Measurements from ENCODE around the gene C4orf50.
"Not testable (repeated sequence)": the region's sequence is repeated elsewhere in the genome, so short reads cannot be mapped to it uniquely, and the experiment has no call there.

The C4orf50 gene

DNA sequence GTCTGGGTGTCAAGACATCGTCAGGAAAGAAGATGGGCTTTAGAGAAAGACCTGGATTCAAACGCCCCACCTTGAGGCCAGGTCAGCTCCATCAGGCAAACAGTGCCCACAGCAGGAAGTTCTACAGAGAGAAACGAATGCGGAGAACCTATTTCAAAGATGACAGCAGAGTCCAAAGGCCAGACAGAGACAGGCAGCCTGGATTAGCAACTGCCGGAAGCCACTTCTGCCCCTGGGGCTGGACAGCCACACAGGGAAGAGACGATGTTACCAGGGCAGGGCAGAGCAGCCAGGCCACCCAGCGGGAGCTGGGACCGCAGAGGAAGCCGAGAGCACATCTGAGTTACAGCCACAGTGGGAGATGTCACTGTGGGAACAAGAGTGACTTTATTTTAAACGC lies 1.2 kb downstream of the C4orf50 start:
- ATAC-seq (ENCODE audit: low read depth): no peak
- H3K4me3 Mint-ChIP-seq: no peak overlapping the region
- no peak overlapping the region for H3K27ac Mint-ChIP-seq
- H3K27me3 Mint-ChIP-seq: peaks cover 5% of the 10 kb centered on the region
- H3K36me3 Mint-ChIP-seq: no peaks in the 10 kb centered on the region
- no peaks in the 10 kb centered on the region for H3K9me3 Mint-ChIP-seq
- DNase-seq (ENCODE audit: low spot score in 2 of 2): no peak
- no peaks in the 10 kb centered on the region for H3K4me1 Mint-ChIP-seq

DNA sequence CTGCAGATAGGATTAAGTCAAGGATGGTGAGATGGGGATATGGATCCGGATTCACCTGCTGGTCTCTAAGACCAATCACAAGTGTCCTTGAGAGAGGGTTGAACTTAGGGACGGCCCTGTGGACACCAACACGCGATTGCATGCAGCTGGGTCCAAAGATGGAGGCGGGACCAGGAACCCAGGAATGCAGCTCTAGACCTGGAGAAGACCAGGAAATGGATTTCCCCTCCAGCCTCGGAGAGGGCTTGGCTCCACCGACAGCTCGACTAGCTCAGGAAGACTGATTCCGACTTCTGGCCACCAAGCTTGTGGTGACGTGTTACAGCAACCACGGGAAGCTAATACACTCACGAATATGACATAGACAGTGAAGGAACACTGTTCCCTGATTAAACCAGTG lies 4.7 kb downstream of the C4orf50 start:
- H3K4me1 Mint-ChIP-seq: no peaks in the 10 kb centered on the region
- DNase-seq (ENCODE audit: low spot score in 2 of 2) (no peak), ATAC-seq (ENCODE audit: low read depth) (no peak)
- no peak overlapping the region for H3K4me3 Mint-ChIP-seq
- no peak overlapping the region for H3K27ac Mint-ChIP-seq
- no peaks in the 10 kb centered on the region for H3K9me3 Mint-ChIP-seq
- H3K27me3 Mint-ChIP-seq: peaks cover 12% of the 10 kb centered on the region
- H3K36me3 Mint-ChIP-seq: no peaks in the 10 kb centered on the region

DNA sequence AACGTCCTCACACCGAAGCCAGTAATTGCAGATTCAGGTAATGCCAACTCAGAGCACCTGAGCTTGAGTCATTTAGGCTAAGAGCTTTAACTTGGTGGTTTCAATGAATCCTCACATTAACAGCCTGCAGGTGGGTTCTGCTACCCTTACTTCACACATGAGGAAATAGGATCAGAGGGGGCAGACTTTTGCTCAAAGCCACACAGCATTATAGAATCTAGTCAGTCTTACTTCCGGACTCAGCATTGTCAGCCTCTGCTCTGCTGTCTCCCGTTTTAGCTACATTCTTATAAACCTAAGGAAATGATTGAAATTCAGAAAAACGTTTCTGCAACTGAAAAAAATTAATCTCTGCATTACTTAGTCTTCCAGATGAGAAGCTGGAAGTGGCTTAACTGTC lies 6.0 kb downstream of the C4orf50 start:
- ATAC-seq (ENCODE audit: low read depth) (no peak), DNase-seq (ENCODE audit: low spot score in 2 of 2) (no peak)
- Mint-ChIP-seq H3K4me1 (no peaks in the 10 kb centered on the region), H3K27ac (no peak overlapping the region), H3K36me3 (no peaks in the 10 kb centered on the region), H3K4me3 (no peak overlapping the region), H3K27me3 (peaks cover 17% of the 10 kb centered on the region), H3K9me3 (peaks cover 2% of the 10 kb centered on the region)

DNA sequence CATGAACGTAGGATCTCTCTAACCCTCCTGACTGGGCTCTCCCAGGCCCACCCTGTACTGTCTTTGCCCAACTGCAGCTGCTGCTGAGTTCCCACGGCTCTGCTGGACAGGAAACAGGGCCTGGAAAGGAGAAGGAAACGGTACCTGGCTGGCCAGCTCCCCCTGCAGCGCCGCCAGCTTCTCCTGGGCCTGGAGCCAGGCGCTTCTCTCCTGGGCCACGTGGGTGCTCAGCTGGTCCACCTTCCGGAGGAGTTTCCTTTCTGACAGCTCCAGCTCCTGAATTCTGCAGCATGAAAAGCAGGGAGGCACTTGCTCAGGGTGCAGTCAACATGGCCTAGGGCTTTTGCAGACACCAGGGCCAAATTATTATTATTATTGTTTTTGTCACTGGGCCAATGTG lies 6.5 kb downstream of the C4orf50 start:
- DNase-seq (ENCODE audit: low spot score in 2 of 2) (no peak), ATAC-seq (ENCODE audit: low read depth) (no peak)
- H3K4me1 Mint-ChIP-seq: peaks cover 2% of the 10 kb centered on the region
- peaks cover 2% of the 10 kb centered on the region for H3K9me3 Mint-ChIP-seq
- H3K4me3 Mint-ChIP-seq: no peak overlapping the region
- H3K27ac Mint-ChIP-seq: no peak overlapping the region
- H3K36me3 Mint-ChIP-seq: no peaks in the 10 kb centered on the region
- peaks cover 21% of the 10 kb centered on the region for H3K27me3 Mint-ChIP-seq

DNA sequence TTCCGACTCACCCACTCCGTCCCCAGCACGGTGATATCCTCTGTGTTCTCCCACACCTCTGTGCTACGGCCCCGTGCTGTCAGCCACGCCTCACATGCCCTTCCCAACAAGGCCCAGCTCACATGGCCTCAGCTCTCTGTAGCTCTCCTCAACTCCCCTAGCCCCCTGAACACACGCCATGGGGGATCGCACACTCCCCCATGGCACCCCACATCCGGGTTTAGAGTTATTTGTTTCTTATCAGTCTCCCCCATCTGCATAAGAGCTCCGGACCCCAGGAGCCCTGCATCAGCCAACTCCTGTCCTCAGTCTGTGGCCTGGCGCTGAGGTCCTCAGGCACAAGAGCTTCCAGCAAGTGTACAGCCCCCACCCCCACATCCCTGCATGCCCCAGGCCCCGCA lies 7.0 kb downstream of the C4orf50 start:
- ATAC-seq (ENCODE audit: low read depth) (no peak), DNase-seq (ENCODE audit: low spot score in 2 of 2) (no peak)
- peaks cover 22% of the 10 kb centered on the region for H3K27me3 Mint-ChIP-seq
- H3K9me3 Mint-ChIP-seq: peaks cover 2% of the 10 kb centered on the region
- H3K4me1 Mint-ChIP-seq: peaks cover 2% of the 10 kb centered on the region
- no peak overlapping the region for H3K4me3 Mint-ChIP-seq
- no peaks in the 10 kb centered on the region for H3K36me3 Mint-ChIP-seq
- no peak overlapping the region for H3K27ac Mint-ChIP-seq

DNA sequence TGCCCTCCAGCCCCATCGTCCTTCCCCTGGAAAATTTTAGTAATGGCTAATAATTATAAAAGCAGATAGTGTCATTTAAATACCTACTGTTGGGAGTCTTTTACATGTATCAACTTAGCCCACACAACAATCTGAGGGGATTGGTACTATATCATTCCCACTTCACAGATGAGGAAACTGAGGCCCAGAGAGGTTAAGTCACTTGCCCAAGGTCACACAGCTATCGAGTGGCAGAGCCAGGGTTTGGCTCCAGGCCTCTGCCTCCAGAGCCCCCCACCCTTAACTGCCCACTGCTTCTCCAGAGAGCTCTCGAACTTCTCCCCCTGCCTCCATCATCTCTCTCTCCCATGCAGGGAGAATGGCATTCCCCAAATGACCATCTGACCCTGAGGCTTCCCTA lies 7.4 kb downstream of the C4orf50 start:
- Mint-ChIP-seq H3K27me3 (peaks cover 22% of the 10 kb centered on the region), H3K27ac (no peak overlapping the region), H3K4me3 (no peak overlapping the region), H3K4me1 (peaks cover 2% of the 10 kb centered on the region), H3K9me3 (peaks cover 2% of the 10 kb centered on the region), H3K36me3 (no peaks in the 10 kb centered on the region)
- ATAC-seq (ENCODE audit: low read depth) (no peak), DNase-seq (ENCODE audit: low spot score in 2 of 2) (no peak)

DNA sequence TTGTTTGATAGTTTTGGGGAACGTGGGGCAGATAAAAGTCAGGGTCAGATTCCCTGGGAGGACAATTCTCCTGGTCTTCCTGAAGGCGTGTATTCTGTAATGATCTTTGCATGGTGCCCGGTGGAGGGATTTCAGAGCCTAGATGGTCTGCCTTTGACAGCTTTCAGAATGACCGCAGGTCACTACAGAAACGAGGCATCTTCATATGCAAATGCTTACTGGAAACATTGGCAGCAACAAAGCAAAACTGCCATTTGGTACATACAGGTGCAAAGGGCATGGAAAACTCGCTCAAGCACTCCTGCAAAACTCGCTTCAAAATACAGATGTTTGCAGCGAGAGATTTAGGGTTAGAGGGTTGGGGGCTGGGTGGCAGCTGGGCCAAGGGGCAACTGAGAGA lies 8.8 kb downstream of the C4orf50 start:
- Mint-ChIP-seq H3K36me3 (no peaks in the 10 kb centered on the region), H3K27ac (no peak overlapping the region), H3K4me3 (no peak overlapping the region), H3K9me3 (peaks cover 2% of the 10 kb centered on the region), H3K27me3 (peaks cover 22% of the 10 kb centered on the region), H3K4me1 (peaks cover 2% of the 10 kb centered on the region)
- ATAC-seq (ENCODE audit: low read depth): no peak
- DNase-seq (ENCODE audit: low spot score in 2 of 2): no peak

DNA sequence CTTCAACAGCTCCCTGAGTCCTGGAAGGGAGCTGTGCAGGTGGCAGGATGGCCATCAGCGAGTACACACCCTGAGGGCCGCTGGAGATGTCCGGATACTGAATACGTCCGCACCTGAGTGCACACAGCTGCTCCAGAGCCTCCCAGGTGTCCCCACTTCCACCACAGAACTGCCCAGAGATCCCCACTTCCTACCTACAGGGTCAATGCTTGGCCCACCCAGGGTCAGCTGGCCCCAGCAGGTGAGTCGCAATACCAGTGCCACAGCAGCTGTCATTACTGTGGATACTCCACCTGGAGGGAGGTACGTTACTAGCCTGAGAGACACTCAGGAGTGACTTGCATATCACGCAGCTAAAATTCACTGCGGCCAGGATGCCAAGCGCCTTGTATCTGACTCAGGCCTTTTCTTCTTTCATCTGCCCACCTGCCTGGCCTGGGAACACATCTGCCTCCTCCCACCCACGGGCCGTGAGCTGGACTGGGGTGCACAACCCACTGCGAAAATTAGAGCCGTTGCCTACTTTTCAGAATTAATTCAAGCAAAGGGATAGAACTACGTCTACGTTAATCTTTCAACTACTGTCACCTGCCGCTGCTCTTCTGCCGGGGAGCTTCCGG lies 9.4 kb downstream of the C4orf50 start:
- Mint-ChIP-seq H3K36me3 (no peaks in the 10 kb centered on the region), H3K9me3 (peaks cover 2% of the 10 kb centered on the region), H3K27me3 (peaks cover 22% of the 10 kb centered on the region), H3K27ac (no peak overlapping the region), H3K4me1 (peaks cover 2% of the 10 kb centered on the region), H3K4me3 (no peak overlapping the region)
- ATAC-seq (ENCODE audit: low read depth) (no peak), DNase-seq (ENCODE audit: low spot score in 2 of 2) (no peak)

DNA sequence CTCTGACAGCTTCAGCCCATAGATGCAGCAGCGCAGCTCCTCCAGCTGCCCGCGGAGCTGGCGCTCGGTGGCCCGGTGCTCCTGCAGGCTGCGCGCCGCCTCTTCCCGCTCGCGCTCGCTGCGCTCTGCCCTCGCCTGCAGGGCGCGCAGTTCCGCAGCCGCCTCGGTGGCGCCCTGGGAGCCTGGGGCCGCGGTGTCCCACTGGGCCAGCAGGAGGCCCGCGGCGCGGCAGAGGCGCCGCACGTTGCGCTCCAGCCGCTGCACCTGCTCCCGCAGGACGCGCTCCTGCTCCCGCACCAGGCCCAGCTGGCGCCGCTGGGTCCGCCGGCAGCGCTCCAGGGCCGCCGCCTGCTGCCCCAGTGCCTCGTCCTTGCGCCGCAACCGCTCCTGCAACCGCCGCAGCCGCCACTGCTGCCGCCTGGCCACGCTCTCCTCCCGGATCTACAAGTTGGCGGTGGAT lies 10.1 kb downstream of the C4orf50 start:
- H3K4me3 Mint-ChIP-seq: no peak overlapping the region
- peaks cover 19% of the 10 kb centered on the region for H3K27me3 Mint-ChIP-seq
- H3K27ac Mint-ChIP-seq: no peak overlapping the region
- peaks cover 2% of the 10 kb centered on the region for H3K9me3 Mint-ChIP-seq
- H3K36me3 Mint-ChIP-seq: no peaks in the 10 kb centered on the region
- ATAC-seq (ENCODE audit: low read depth) (no peak), DNase-seq (ENCODE audit: low spot score in 2 of 2) (no peak)
- peaks cover 2% of the 10 kb centered on the region for H3K4me1 Mint-ChIP-seq

DNA sequence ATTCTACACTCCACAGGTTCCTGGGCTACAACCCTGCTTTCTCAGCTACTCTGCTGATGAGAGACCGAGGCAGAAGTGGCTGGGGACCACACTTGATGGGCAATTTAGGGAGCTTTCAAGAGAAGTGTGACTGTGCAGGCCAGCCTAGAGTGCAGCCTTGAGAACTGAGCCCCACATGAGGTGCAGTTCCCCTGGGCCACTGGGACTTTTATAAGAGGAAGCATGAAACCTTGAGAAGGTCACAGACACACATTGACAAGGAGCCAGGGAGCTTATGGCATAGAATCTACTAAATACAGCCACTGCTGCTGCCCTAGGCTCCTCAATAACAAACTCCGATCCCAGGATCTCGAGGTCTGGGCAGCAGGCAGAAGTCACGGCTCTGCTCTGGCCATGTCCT lies 13.1 kb downstream of the C4orf50 start:
- H3K9me3 Mint-ChIP-seq: peaks cover 2% of the 10 kb centered on the region
- H3K4me1 Mint-ChIP-seq: peaks cover 2% of the 10 kb centered on the region
- H3K4me3 Mint-ChIP-seq: no peak overlapping the region
- H3K27me3 Mint-ChIP-seq: peaks cover 13% of the 10 kb centered on the region
- no peak overlapping the region for H3K27ac Mint-ChIP-seq
- no peak for DNase-seq (ENCODE audit: low spot score in 2 of 2)
- no peaks in the 10 kb centered on the region for H3K36me3 Mint-ChIP-seq
- ATAC-seq (ENCODE audit: low read depth): no peak

DNA sequence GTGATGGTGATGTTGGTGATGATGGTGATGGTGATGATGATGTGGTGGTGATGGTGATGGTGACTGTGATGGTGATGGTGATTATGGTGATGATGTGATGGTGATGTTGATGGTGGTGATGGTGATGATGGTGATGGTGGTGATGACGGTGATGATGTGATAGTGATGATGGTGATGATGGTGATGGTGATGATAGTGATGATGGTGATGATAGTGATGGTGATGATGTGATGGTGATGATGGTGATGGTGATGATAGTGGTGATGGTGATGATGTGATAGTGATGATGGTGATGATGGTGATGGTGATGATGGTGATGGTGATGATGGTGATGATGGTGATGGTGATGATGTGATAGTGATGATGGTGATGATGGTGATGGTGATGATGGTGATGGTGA lies 14.7 kb downstream of the C4orf50 start:
- H3K4me3 Mint-ChIP-seq; H3K9me3 Mint-ChIP-seq; DNase-seq (ENCODE audit: low spot score in 2 of 2); H3K4me1 Mint-ChIP-seq; ATAC-seq (ENCODE audit: low read depth); H3K36me3 Mint-ChIP-seq; H3K27ac Mint-ChIP-seq: not testable (repeated sequence)
- peaks cover 11% of the 10 kb centered on the region for H3K27me3 Mint-ChIP-seq

DNA sequence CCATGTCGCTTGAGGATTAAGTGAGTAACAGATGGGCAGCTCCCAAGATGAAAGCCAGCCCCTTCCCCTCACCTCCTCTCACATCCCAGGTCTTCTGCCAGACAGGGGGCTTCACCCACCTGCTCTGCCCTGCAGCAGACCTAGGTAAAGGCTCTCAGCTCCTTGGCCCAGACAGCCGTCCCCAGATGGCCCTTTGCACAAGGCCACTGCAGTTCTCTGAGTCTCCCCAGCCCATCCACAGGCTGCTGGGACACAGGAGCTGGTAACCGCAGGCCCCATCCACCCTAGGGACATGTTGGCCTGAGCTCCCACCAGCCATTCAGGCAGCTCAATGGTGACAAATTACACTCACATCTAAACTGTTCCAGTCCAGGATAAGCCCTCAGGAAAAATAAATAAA lies 15.3 kb downstream of the C4orf50 start:
- no peak overlapping the region for H3K4me3 Mint-ChIP-seq
- peaks cover 2% of the 10 kb centered on the region for H3K9me3 Mint-ChIP-seq
- DNase-seq (ENCODE audit: low spot score in 2 of 2): no peak
- H3K27ac Mint-ChIP-seq: no peak overlapping the region
- H3K27me3 Mint-ChIP-seq: peaks cover 10% of the 10 kb centered on the region
- no peaks in the 10 kb centered on the region for H3K36me3 Mint-ChIP-seq
- peaks cover 2% of the 10 kb centered on the region for H3K4me1 Mint-ChIP-seq
- ATAC-seq (ENCODE audit: low read depth): no peak

DNA sequence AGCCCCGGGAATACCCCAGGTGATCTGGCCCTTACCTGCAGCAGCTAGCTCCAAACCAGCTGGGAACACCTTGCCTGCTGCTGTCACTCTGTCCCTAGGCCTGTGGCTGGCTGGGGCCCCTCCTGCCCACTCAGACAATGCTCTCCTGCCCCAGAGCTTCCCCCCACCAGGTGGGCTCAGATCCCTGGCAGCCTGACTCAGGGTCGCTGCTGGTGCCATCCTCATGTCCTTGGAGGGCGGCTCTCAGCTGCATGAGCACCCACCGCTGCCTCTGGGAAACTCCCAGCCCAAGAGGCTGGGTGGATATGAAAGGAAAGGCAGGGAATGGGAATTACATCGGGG lies 15.8 kb downstream of the C4orf50 start:
- H3K4me3 Mint-ChIP-seq: no peak overlapping the region
- H3K9me3 Mint-ChIP-seq: peaks cover under 1% of the 10 kb centered on the region
- peaks cover 7% of the 10 kb centered on the region for H3K27me3 Mint-ChIP-seq
- no peaks in the 10 kb centered on the region for H3K36me3 Mint-ChIP-seq
- ATAC-seq (ENCODE audit: low read depth): no peak
- DNase-seq (ENCODE audit: low spot score in 2 of 2): no peak
- H3K27ac Mint-ChIP-seq: no peak overlapping the region
- H3K4me1 Mint-ChIP-seq: peaks cover 2% of the 10 kb centered on the region

DNA sequence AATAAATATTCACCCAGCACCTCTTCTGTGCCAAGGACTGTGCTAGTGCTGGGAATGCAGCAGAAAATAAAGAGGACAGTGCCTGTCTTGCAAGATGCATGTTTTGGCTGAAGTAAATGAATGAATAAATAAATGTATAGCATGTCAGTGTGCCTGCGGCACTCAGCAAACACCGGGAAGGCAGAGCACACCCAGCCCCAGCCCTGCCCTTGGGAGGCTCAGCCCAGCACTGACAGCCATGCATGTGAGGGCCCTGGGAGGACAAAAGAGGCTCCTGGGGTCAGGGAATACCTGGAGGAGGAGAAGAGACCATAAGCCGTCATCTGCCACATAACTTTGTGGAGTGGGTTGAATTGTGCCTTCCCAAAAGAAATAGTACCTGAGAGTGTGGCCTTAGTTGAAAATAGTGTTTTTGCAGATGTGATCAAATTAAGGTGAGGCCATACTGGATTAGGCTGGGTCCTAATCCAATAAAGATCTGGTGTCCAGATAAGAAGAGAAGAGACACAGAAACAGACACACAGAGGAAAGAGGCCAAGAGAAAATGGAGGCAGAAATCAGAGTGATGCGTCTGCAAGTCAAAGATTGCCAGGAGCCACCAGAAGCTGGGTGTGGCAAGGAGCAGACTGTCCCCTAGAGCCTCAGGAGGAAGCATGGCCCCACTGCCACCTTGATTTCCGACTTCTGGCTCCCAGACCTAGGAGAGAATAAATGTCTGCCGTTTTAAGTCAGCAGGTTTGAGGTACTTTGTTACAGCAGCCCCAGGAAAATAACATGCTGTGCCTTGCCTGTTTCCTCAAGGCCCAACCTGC lies 16.3 kb downstream of the C4orf50 start:
- no peak for DNase-seq (ENCODE audit: low spot score in 2 of 2)
- no peaks in the 10 kb centered on the region for H3K36me3 Mint-ChIP-seq

More for the DNA sequence above, 16.3 kb downstream of the C4orf50 start:
- Mint-ChIP-seq H3K4me1 (peaks cover under 1% of the 10 kb centered on the region), H3K27ac (no peak overlapping the region), H3K4me3 (no peak overlapping the region), H3K9me3 (no peaks in the 10 kb centered on the region), H3K27me3 (peaks cover 6% of the 10 kb centered on the region)
- no peak for ATAC-seq (ENCODE audit: low read depth)

All from memory B cell (primary cell).